GM19463 (cell line): Measurements from ENCODE around the gene DXO.
A peak's percentile ranks its signal among the peaks of the same experiment; 100 is the strongest.

Experiments used
- ATAC-seq: cut with Tn5 transposase; IDR thresholded peaks from one replicate; pipeline ENCODE4 v1.9.1; 2021; ENCODE audit warnings: mild to moderate bottlenecking, moderate library complexity; ENCODE audit not compliant: unreplicated experiment

DXO gene

DNA sequence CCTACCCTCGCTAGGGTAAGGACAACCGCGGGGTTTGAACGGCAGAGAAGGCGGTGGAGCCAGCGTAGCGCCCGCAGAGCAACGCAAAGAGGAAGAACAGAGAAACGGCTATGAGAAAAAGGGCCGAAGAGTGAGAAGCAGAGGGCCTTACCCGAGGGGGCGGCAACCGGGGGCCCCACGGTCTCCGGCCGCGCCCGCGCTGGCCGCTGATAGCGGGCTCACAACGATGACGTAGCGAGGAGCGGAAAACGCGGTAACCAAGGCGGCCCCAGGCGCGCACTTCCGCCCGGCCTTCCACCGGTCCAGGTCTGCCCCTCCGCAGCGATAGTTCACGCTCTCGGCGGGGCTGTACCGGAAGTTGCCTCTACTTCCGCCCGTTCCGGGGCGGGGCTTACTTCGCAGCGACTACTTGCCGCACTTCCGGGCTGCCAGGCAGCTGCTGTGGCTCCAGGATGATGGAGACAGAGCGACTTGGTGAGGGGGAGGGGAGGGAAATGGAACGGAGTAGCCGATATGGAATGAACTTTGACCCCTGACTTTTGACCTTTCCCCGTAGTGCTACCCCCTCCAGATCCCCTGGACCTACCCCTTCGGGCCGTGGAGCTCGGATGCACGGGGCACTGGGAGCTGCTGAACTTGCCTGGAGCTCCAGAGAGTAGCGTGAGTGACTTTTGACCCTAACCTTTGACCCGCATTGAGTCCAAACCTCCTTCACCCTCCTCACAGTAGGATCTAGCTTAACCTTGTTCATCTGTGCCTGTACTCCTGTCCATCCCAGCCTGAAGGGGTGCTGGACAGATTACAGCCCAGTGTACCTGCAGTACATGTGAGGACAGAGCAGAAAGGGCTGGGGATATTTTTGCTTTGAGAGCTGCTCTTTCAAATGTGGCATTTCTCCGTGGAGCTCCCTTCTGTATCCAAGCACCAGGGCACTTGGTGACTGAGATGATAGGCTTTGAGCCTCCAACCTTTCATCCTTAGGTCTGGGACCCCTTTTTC lies 12.9 kb downstream of the DXO start, which contains the start of the genes NELFE and SKIC2:
TSS of gene NELFE (minus strand) at position 231 of the 999 bp plus-strand sequence. CDS start 525 bp downstream, outside the sequence.
TSS of gene SKIC2 (plus strand) at position 435 of the 999 bp plus-strand sequence. CDS start at position 453, 18 bp downstream.
- peak; percentile 99 for ATAC-seq

DNA sequence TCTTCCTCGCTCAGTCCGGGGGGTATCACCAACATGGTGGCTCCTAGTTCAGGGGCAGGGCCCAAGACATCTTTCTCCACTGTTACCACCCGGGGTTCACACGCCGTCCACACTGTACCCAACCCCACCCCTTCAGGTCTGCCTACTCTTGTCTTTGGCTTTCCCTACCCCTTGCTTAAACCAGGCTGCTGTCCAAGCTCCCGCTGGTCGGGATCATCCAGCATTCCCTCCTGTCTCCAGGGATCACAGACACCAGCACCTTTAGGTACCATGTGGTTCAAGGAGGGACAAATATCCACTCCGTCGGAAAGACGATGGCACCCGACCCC lies 13.6 kb downstream of the DXO start:
- no peak for ATAC-seq

DNA sequence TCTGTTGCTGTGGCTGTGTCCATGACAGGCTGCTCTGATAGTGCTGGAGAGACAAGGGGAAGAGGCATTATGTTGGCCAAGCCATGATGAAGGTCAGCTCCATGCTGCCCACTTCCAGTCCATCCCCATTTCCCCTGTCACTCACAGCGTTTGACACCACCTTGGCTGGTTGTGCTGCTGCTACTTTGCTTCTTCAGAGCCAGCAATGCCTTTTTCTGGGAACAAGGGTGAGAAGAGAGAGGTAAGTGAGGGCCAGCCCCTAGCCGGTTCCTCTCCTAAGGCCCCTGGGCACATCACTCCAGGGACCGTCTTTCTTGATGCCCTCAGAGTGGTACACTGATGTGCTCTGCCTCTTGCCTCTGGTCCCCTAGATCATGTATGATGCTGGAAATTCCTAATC lies 15.1 kb downstream of the DXO start:
- no peak for ATAC-seq

DNA sequence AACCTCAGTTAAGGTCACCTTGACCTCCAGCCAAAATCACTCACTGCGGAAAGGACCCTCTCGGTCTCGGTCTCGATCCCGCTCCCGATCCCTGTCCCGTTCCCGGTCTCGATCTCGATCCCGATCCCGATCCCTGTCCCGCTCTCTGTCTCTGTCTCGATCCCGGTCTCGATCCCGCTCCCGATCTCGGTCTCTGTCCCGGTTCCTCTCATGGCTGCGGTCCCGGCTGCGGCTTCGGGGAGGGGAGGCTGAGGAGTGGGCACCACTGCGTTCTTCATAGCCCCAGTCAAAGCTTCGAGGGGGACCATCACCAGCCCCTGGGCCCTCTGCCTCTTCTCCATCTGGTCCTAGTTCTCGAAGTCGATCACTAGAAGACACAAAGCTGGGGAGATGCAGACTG lies 17.4 kb downstream of the DXO start:
- ATAC-seq = no peak

DNA sequence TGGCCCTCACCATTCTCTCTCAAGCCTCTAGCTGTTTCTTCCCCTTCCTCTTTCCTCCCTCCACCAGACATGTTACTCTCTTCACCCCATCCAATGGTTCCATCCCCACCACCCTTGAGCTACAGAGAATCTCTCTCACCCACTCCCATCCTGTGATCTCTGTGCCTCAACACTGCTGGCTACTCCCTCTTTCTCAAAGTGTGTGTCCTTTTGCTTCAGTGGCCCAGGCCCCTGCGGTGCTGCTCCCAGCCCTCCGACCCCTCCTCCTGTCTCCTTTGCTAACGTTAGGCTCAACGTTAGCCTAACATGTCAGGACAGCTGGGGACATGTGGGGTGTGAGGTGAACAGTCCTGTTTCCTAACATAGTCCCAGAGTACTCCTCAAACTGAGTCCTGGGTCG lies 19.0 kb downstream of the DXO start:
- ATAC-seq = no peak

DNA sequence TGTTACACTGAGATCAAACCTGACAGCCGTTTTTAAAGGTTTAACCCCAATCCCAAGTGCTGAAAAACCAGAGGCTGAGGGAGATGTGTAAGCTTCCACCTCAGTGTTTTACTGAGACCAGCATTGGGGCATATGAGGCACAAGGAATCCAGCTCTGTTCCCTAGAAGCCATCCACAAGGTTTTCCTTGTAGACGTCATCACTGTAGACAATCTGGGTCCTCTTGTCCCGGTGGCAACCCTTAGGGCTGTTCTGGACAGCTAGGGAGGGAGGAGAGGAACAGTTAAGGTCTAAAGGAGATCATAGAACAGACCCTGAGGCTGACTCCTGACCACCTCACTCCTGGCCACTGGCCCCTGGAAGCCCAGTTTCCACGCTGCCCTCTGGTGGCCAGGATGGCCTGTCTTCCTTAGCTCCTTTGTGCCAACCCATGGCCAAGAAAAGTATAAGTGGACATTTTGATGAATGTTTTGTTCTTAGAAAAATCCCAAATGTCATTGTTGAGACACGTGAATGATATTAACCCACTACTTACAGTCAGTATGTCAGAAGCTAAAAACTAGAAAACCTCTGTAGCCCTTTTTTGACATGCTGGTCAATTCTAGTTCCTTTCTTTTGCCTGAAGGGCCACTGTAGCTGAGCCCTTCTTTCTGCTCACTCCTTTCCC lies 19.7 kb downstream of the DXO start:
- ATAC-seq = no peak

DNA sequence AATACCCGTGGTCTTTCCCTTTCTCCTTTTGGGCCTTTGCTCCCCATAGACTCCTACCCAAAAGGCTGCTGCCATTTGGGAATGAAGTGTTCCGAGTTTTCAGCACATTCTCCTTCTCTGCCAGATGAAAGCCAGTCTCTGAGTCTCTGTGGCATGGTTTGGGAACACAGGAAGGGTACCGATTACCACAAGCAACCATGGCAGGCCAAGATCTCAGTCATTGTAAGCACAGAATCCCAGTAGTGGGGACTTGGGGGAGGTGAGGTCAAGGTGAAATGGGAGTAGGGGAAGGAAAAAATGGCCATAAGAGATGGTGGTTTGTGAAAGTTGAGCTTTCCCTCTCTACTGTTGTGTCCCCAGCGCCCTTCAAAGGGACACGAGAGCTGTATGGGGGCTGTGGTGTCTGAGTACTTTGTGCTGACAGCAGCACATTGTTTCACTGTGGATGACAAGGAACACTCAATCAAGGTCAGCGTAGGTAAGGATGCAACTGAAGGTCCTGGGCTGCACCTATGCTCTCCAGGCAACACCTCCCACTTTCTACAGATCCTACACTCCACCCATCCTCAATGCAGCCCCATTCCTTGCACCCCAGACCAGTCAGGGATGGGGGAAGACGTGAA lies 21.9 kb downstream of the DXO start:
- ATAC-seq = no peak

DNA sequence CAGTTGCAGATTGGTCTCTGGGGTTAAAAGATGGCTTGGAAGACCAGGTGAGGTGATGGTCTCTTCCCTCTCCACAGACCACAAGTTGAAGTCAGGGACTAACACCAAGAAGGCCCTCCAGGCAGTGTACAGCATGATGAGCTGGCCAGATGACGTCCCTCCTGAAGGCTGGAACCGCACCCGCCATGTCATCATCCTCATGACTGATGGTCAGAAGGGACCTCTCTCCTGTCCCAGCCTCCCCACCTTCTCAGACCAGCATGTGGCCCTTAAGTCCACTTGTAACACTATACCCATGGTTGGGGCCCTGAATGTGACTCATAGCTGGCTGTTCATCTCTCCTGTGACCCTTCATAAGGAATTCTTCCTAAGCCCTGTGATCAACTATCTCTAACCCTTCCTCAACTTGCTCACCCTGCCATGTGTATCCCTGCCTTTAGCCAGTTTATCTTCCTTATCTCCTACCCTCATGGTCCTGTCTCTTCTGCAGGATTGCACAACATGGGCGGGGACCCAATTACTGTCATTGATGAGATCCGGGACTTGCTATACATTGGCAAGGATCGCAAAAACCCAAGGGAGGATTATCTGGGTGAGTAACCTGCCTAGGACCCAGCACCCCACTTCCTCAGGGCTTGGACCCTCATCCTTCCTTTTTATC lies 23.1 kb downstream of the DXO start:
- ATAC-seq = no peak

DNA sequence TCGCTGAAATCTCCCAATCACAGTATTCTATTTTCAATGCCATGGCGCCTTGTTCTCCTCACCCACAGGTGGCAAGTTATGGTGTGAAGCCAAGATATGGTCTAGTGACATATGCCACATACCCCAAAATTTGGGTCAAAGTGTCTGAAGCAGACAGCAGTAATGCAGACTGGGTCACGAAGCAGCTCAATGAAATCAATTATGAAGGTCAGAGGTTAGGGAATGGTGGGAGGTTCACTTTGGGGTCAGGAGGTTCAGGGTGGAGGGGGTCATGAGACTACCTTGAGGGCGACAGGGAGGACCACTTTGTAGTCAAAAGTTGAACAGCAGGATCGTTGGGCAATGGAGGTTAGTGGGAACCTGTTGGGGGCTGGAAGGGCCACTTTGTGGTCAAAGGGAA lies 23.6 kb downstream of the DXO start:
- ATAC-seq = no peak

DNA sequence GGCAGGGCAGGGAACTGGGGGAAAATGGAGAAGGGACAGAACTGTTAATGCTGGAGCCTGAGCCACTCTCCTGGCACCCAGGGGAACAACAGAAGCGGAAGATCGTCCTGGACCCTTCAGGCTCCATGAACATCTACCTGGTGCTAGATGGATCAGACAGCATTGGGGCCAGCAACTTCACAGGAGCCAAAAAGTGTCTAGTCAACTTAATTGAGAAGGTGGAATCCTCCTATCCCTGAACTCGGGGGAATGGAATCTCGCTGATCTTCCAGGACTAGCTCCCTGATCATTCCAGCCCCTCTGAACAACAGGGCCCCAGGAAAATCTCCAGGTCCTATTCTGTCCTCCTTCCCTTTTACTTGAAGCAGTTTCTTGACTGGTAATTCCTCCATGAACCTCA lies 24.1 kb downstream of the DXO start:
- no peak for ATAC-seq

DNA sequence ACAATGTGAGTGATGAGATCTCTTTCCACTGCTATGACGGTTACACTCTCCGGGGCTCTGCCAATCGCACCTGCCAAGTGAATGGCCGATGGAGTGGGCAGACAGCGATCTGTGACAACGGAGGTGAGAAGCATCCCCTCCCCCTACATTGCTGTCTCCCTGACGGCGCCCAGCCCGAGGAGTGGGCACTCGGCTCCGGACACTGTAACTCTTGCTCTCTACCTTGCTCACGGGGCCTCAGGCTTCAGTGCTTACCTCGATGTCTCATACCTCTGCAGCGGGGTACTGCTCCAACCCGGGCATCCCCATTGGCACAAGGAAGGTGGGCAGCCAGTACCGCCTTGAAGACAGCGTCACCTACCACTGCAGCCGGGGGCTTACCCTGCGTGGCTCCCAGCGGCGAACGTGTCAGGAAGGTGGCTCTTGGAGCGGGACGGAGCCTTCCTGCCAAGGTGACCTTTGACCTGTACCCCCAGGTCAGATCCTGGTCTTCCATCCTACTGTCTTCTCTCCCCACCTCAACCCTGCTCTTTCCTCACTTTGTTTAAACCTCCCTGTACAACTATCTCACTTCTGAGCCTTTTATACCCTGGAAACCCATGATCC lies 24.8 kb downstream of the DXO start:
- ATAC-seq = no peak

DNA sequence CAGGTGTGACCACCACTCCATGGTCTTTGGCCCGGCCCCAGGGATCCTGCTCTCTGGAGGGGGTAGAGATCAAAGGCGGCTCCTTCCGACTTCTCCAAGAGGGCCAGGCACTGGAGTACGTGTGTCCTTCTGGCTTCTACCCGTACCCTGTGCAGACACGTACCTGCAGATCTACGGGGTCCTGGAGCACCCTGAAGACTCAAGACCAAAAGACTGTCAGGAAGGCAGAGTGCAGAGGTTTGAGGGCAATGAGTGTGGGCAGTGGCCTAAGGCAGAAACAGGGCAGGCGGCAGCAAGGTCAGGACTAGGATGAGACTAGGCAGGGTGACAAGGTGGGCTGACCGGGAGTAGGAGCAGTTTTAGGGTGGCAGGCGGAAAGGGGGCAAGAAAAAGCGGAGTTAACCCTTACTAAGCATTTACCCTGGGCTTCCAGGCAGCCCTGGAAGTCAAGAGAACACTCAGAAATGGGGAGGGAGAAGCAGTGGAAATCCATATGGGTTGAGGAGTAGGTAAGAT lies 25.5 kb downstream of the DXO start:
- no peak for ATAC-seq

DNA sequence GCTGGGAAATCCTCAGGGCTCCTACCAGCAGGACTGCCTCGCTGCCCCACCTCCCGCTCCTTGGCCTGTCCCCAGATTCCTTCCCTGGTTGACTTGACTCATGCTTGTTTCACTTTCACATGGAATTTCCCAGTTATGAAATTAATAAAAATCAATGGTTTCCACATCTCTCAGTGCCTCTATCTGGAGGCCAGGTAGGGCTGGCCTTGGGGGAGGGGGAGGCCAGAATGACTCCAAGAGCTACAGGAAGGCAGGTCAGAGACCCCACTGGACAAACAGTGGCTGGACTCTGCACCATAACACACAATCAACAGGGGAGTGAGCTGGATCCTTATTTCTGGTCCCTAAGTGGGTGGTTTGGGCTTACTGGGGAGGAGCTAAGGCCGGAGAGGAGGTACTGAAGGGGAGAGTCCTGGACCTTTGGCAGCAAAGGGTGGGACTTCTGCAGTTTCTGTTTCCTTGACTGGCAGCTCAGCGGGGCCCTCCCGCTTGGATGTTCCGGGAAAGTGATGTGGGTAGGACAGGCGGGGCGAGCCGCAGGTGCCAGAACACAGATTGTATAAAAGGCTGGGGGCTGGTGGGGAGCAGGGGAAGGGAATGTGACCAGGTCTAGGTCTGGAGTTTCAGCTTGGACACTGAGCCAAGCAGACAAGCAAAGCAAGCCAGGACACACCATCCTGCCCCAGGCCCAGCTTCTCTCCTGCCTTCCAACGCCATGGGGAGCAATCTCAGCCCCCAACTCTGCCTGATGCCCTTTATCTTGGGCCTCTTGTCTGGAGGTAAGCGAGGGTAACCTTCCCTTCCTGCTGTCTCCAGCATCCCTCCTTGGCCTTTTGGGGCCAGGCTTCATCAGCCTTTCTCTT lies 26.2 kb downstream of the DXO start, which contains the start of gene CFB:
TSS of gene CFB (plus strand) at position 589 of the 863 bp plus-strand sequence. CDS start at position 716, 127 bp downstream.
- ATAC-seq = no peak

DNA sequence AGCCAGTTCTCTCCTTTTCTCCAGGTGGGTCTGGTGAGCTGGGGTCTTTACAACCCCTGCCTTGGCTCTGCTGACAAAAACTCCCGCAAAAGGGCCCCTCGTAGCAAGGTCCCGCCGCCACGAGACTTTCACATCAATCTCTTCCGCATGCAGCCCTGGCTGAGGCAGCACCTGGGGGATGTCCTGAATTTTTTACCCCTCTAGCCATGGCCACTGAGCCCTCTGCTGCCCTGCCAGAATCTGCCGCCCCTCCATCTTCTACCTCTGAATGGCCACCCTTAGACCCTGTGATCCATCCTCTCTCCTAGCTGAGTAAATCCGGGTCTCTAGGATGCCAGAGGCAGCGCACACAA lies 26.8 kb downstream of the DXO start:
- ATAC-seq = no peak

DNA sequence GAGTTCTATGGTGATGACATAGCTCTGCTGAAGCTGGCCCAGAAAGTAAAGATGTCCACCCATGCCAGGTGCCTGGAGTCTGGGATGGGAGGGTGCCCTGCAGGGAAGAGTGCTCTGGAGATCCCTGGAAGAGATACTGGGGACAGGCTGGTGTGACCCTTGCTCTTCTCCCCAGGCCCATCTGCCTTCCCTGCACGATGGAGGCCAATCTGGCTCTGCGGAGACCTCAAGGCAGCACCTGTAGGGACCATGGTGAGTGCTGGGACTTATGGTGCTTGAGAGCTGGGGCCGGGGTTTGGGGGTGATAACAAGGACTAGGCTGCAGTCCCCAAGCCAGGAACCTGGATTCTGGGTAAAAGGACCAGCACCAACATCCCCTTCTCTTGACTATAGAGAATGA lies 28.2 kb downstream of the DXO start:
- ATAC-seq = no peak

DNA sequence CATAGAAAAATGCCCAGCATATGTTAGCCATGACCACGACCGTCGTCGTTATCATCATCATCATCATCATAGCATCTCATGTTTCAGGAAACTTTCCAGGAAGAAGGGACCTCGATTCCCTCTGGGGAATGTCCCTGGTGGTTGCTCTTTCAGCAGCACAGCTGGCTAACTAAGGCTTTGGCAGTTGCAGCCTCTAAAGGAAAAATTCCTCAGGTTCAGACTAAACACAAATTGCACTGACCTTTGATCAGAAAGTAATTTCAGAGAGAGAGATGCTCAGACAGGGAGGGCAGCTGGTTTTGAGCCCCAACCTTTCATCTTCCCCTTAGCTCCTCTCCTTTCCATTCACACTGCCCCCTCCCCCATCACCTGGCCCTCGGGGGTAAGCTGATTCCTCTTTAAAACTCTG lies 31.7 kb downstream of the DXO start:
- ATAC-seq = no peak

DNA sequence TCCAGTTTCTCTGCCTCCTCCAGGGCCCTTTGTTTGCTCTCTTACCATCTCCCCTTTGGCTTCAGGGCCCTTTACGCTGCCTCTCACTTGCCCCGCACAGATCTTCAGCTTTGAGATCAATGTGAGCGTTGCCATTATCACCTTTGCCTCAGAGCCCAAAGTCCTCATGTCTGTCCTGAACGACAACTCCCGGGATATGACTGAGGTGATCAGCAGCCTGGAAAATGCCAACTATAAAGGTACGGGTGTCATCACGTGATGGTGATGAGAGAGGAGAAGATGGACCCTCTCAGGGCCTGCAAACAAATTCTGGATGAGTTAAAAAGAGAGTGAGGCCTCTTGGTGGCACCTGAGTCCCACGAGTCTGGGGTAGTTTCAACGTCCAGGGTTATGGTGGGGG lies 36.1 kb downstream of the DXO start:
- no peak for ATAC-seq

DNA sequence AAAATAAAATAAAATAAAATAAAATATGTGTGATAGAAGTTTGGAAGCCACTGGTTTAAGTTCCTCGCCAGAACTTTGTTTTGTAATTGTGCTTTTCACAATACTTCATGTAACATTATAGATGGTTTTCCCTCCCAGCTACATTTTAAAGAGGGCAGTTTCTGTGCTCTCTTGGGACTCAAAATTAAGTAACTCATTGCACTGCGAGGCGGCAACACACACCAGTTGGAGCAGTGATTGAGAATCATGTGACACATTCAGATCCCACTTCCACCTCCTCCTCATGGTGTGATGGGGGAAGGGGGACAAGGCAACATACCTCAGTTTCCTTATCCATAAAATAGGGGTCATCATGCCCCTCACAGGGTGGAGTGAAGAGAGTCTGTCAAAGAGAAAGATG lies 36.9 kb downstream of the DXO start:
- no peak for ATAC-seq

DNA sequence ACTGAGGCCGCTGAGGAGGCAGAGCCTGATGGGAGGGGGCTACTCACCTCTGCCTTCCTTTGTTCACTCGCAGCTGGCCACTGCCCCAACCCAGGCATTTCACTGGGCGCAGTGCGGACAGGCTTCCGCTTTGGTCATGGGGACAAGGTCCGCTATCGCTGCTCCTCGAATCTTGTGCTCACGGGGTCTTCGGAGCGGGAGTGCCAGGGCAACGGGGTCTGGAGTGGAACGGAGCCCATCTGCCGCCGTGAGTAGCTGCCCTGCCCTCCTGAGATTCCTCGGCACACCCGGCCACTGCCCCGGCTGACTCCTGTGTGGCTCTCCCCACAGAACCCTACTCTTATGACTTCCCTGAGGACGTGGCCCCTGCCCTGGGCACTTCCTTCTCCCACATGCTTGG lies 38.4 kb downstream of the DXO start:
- no peak for ATAC-seq
